Omental fat pad (tissue), 4 donors: ENCODE measurements around the gene ANKRD33B. TPM values are rescaled to one million over a fixed set of nuclear protein-coding genes. Genes with fewer than 3 reads are reported as not detected.

Experiments used
- ATAC-seq: fragments of 150-250 bp; one replicate; pipeline ENCODE4 v1.9.1; 2016; ENCODE audit warnings: mild to moderate bottlenecking, moderate library complexity; ENCODE audit not compliant: low FRiP score
- DNase-seq: peaks from one replicate; pipeline ENCODE4 v3.0.0-alpha.2; 2019; ENCODE audit warnings: low spot score
- CTCF ChIP-seq, 3 donors: fragments of 450-650 bp; IDR thresholded peaks; one replicate each; pipeline ENCODE4 v1.5.1; 2016 to 2017; ENCODE audit warnings: antibody characterized with exemption in 3 of 3, mild to moderate bottlenecking in 3 of 3, moderate library complexity in 2 of 3
- total RNA-seq, 4 donors: library from RNA; depleted of rRNA; stranded (reverse); fragments of >200 nt; gene quantifications; one replicate each; pipeline ENCODE4 v1.1.0, GENCODE V29; 2016

ANKRD33B gene
- total RNA-seq, 4 donors from 2014 or later = 6.2 to 25.5 (median 8.1) TPM

DNA sequence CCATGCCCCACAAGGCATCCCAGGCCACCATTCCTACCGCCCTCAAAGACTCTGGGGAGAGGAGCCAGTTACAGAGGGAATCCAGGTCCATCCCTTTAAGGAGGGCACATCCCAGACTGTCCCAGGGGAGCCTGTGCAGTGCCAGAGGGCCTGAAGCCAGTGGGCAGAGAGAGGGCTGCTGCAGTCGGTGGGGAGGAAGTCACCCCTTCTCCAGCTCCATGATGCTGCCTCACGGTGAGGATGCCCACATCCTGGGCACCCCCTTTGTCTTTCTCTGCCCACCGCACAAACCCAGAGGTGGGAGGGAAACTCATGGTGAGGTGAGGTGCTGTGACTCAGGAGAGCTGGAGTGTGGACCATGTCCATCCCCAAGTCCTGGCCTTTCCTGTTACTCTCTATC lies 26.2 kb upstream of the ANKRD33B start:
- ATAC-seq = no peak
- no peak for TF ChIP-seq CTCF (IDR thresholded peaks at IDR 0.05)
- DNase-seq = no peak

DNA sequence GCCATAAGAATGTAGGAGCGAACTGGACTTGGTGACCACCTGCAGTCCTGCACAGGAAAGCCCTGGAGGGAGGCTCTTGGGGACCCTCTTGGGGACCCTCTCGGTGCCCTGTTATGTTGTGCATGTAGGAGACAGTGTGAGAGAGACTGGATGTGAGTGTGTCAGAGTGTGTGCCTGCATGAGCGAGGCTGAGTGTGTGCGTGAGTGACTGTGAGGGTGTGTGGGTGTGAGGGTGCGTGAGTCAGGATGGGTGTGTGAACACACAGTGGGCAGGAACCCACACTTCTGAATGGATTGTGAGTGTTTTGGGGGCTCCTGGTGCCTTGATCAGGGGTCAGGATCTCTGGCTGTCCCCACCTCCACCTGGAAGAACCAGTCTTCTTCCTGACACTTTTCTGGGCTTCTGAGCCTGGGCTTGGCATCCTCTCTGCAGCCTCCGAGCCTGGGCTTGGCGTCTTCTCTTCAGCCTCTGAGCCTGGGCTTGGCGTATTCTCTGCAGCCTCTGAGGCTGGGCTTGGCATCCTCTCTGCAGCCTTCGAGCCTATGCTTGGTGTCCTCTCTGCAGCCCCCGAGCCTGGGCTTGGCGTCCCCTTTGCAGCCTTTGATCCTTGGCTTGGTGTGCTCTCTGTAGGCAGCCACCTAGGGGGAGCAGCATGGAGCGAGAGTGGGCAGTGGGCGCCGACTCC lies 25.6 kb upstream of the ANKRD33B start:
- DNase-seq (no peak), ATAC-seq (peak; percentile 50)
- TF ChIP-seq CTCF (IDR thresholded peaks at IDR 0.05) = no peak

DNA sequence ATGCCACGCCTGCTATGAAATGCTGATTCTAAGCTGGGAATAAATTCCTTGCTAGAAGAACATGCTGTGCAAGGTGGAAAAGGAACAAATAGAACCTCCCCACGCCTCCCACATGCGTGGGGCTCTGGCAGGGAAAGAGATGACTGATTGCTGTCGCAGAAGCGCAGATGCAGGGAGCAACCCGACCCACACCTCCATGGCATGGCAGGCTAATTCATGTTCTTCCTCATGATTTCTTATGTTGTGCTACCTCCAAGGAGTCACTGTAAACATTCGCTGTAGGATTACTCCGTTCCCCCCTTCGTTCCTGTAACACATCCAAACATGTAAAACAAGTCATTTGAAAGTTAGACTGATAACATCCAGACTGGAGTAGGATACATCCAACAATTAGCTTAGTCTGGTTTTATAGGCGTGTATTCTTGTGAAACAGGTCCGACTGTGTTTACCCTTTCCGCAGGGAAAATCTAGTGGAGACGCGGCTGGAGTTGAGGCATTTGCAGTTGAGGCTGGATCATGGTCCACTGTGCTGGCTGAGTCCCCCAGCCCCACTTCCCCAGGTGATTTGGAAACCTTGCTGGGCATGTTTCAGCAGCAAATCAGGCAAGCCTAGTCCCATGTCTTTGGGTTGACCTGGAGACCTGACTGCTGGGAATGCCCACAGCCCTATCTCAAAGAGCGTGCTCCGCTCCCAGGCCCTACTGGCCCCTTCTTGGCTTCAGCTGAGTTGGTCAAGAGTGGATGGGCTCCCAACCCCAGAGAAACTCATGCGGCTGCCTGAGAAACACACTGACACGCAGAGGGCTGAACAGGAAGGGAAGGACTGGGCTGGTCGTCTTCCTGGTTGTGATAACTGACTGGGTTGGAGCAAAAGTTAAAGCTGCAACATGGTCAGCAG lies 24.8 kb upstream of the ANKRD33B start:
- TF ChIP-seq CTCF (IDR thresholded peaks at IDR 0.05) = no peak
- peak; percentile 63 for ATAC-seq
- no peak for DNase-seq

DNA sequence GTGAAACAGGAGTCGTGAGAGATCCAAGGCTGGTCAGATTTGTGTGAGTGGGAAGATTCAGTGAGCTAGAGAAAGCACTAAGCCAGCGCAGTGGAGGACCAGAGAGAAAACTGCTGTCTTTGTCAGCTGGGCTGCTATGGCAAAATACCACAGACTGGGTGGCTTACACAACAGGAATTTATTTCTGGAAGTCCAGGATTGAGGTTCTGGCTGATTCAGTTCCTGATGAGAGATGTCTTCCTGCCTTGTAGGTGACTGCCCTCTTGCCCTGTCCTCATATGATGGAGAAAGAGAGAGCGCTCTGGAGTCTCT lies 24.2 kb upstream of the ANKRD33B start:
- DNase-seq = no peak
- no peak for ATAC-seq
- TF ChIP-seq CTCF (IDR thresholded peaks at IDR 0.05) = no peak

DNA sequence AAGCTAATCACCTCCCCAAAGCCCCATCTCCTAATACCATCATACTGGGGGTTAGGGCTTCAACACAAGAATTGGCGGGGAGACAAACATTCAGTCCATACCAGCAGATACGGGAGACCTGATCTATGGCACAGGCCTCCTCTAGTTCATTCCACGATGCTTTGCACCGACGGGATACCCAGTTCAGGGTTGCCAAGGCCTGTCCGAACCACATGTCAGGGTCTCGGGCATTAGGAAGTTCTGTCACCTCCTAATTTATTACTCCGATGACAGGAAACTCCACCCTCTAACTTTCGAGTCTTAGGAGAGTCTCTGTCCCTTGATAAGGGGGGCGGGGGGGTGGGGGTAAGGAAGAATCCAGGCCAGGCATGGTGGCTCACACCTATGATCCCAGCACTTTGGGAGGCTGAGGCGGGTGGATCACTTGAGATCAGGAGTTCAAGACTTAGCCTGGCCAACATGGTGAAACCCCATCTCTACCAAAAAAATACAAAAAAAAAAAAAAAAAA lies 23.8 kb upstream of the ANKRD33B start:
- ATAC-seq (no peak), DNase-seq (no peak)
- TF ChIP-seq CTCF (IDR thresholded peaks at IDR 0.05) = no peak

DNA sequence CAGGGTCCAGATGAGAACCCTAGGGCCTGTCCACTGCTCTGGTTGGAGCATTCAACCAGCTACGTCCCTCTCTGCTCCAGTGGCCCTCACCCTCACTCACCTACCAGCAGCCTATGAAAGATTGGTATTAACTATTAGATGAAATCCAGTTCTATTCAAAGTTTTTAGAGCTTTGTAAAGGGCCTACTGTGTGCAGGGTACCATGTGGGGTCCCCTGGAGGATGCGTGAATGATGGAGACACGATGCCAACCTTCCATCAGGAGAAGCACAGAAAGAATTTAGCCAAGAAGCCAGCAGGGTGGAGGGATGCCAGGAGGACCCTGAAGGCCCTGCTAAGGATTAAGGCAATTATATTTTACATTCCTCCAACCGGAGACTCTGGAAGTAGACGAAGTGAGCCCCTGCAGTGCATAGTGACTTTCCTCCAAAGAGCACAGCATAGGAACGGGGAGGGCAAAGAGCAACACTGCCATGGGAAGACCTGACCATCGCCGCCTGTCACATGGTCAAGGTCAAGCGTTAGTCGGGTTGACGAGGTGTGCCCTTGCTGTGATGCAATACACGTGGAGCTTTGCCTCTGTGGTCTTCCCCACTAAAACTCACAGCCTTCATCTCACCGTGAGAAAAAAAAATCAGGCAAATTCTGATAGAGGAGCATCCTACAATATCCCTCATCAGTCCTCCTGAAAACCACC lies 22.8 kb upstream of the ANKRD33B start:
- no peak for DNase-seq
- no peak for ATAC-seq

More for the DNA sequence above, 22.8 kb upstream of the ANKRD33B start:
- no peak for TF ChIP-seq CTCF (IDR thresholded peaks at IDR 0.05)
